CD4-positive, alpha-beta T cell treated with Interleukin-15 for 1 hour (primary cell): ENCODE results near the gene TCEA2.
A peak's percentile ranks its signal among the peaks of the same experiment; 100 is the strongest.
"Not testable (repeated sequence)": the region's sequence is repeated elsewhere in the genome, so short reads cannot be mapped to it uniquely, and the experiment has no call there.

ENCODE experiments used
- DNase-seq: peaks from one replicate; pipeline ENCODE4 v3.0.0-alpha.2; 2020

TCEA2 gene

DNA sequence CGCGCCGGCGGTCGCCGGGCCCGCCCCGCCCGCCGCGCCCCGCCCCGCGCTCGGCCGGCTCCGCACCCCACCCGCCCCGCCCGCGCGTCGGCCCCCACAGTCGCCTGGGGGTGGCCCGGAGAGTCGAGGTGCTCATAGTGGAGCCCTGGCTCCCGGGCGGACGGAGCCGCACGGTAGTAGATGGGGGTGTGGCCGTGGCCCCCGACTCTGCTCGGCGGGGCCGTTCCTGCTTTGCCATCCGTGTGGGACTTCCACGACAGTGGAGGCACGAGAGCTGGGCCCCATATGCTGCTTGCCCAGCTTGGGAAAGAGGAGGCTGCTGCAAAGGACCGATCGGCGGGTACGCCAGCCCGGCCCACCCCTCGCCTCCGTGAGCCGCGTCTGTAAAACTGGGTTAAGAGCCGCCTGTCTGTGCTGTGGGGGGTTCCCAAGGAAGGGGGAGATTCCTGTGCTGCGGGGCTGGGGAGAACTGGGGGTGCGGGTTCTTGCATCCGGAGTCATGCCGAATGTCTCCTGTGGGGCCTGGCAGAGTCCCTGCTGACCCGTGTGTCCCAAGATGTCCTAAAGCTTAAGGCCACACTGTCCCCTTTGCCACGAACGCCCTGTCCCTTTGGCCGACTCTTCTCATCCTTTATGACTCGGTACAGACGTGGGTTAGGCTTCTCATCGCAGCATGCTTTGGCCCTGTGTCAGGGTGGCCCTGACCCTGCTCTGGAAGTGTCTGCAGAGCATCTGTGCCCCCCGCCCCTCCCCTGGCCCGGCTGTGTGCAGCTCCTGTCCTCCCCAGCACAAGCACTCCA is 17.2 kb downstream of the TCEA2 start, which contains the start of gene OPRL1:
Gene OPRL1, plus strand, starts transcription at position 70 of the 800 bp plus-strand sequence. CDS start 12,639 bp downstream, outside the sequence.
- DNase-seq: peak; percentile 46

DNA sequence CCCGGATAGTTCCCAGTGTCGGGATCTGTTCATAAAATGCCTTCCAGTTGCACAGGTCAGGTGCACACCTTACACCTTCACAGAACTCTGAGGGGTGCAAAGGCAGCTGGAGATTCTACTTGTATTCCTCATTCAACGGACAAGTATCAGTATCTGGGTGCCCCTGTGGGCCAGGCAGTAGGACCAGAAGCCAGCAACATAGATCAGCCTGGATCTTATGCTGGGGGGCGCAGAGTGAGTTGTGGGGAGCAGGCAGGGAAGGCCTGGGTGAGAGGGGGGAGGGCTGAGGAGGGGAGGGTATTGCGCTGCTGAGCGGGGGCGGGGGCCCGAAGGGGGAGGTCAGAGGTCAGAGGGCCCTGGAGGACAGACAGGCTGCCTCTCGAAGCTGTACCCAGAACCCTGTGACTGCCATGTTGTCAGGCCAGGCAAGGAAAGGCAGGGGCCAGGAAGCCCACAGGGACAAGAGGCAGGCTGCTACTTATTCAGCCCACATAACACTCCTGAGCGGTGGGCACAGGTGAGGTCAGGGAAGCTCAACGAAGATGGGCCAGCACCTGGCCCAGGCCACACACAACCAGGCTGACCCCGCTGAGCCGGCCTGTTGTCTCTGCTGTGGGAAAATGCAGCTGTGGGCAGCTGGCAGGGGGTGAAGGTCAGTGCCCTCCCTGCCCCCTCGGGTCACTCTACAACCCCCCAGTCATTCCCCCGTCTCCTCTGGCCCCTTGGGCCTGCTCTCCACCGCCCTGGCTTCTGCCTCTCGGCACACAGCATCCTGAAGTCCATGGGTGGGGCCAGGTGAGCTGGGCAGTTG is 18.0 kb downstream of the TCEA2 start:
- DNase-seq: no peak

DNA sequence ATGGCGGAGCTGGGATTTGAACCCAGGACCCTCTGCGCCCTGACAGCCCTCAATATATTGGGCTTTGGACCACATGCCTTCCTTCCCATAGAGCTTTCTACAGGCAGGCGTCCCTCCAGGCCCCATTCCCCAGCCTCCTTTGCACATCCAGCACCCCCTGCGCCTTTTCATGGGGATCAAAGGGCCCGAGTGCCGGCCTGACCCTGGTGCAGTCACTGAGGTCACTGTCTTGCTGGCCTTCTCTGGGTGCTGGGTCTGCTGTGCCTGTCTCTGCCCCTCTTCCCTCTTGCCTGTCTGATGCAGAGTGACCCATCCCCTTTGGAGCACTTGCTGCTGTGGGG is 18.6 kb downstream of the TCEA2 start:
- no peak for DNase-seq

DNA sequence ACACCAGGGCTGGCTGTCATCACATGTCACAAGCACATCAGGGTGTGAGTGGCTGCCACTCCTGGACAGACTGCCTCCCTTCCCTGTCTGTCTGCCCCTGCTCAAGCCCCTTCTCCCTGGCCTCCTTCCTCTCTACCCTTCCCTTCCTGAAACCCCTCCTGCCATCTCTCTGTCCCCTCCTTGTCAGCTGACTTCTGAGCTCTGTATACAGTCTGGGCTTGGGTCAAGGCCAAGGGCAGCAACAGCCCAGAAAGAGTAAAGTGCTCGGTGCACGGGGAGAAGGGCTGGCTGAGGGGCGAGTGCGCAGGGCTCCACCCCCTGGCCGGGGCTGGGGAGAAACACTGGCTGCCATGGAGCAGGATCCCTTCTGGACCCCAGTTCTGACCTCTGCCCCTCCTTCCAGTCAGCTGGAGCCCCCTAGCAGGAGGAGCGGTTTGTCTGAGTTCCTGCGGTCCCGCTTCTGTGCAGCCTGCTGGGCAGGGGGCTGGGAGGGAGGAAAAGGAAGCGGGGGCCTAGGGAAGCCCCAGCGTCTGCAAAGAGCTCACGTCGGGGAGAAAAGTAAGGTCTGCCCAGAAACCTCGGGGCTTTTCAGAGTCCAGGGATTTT is 19.2 kb downstream of the TCEA2 start:
- DNase-seq: no peak

DNA sequence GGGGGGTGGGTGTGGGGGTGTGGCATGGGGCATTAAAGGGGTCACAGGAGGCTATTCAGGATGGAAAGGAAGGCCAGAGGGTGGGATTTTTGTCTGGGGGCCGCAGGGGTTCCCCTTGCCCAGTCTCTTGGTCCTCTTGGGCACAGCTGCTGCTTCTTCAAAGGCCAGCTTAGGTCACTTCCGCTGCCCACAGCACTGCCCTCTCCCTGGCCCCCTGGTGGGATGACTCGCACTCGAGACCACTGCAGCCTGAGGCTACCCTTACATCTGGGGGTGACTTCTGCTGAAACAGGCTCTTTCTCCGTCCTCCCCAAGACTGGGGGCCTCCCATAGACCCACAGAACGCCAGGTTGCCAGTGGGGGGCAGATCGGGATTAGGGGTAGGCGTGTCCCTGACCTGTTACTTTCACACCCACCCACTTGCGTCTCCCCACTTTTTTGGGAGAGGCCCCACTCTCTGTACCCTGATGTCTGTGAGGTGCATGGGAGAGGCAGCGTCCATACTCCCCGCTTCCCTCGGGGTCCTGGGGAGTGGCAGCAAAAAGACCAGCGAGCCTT is 19.9 kb downstream of the TCEA2 start:
- no peak for DNase-seq

DNA sequence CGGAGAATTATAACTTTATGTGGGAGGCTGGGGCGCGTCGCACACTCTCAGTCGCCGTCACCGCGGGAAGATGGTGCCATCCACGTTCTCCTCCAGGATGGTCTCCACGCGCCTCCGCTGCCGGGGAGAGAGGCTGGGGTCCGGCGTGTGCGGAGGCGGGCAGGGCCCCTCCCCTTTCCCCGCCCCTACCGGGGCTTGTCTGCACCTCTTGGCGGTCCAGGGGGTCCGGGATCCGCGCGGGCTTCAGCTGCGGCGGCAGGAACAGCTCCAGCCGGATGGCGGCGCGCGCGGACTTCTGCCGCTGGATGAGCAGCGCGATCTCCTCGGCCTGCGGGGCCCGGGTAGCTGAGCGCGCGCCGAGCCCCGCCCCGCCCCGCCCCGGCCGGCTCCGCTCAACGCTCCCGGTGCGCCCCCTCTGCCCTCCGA is 20.4 kb downstream of the TCEA2 start:
- peak; percentile 73 for DNase-seq

DNA sequence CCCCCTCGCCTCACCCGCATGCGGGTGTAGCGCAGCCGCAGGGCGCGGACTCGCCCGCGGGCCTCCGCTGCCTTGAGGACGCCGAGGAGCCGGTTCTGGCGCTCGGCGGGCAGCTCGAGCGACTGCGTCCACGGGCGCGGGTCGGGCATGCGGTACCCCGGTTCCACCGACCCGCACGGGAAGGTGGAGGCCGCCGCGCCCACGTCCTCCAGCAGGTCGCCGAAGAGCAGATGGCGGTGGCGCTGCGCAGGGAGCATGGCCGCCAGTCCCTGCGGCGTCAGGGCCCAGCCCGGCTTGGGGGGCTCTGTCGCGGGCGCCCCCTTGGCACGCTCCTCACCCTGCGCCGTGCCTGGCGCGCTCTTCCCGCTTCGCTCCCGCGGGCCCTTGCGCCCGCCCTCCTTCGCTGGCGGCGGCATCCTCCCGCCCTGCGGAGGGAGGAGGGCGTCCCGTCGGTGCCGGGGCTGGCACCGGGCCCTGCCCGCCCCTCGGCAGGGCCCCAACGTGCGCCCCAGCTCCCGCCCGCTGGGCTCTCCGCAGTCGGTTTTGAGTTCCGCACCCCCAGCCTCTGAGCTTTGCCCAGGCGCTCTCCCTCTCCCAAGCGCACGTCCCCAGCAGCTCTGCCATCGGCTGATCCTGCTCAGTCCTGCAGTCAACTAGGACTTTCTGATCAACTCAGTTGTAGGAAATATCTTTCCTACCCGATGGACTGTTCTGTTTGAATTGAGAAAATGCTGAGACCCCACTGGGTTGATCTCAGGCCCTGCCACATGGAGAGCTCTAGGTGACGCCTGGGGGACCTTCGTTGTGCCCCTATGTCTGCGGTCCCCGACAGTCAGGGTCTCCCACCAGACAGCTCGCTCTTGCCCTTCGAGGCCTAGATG is 21.0 kb downstream of the TCEA2 start, which contains the start of gene LKAAEAR1:
Gene LKAAEAR1, minus strand, starts transcription at position 595 of the 881 bp plus-strand sequence. Its CDS starts 179 bp downstream, at position 416.
- no peak for DNase-seq

DNA sequence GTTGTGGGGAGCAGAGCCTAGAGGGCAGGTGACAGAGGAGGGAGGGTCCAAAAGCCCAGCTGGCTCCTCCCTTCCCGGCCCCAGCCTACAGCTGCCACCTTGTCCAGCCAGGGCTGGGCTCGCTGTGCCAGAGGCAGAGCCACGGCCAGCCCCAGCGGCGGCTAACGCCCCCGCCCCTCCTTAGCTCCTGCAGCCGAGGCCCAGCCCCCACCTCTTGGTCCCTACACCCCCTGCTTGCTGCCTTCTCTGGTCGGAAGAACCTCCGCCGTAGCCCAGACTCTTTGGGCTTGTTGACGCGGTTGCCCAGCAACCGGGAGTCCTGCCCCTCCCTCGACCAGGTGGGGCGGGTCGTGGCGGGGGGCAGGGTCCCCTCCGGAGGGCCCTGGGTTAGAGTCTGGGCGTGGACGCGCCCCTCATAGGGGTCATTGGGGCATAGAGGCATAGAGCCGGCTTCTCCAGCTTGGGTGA is 21.7 kb downstream of the TCEA2 start:
- DNase-seq: no peak

DNA sequence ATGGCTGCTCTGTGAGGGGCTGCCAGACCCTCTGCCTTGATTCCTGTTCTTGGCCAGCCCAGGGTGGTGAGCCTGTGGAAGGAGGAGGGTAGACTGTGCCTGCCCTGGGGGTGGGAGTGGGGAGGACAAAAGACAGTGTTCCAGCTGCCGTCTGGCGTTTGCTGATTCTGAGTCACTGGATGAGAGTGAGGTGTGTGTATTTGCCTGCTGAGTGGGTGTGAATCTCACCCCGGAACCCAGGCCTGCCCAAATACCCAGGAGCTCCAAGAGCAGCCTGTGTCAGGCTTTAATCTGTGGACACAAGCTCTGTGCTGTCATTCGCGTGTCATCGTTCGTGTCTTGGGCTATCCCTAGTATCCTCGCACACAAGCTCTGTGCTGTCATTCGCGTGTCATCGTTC is 23.8 kb downstream of the TCEA2 start:
- no peak for DNase-seq

DNA sequence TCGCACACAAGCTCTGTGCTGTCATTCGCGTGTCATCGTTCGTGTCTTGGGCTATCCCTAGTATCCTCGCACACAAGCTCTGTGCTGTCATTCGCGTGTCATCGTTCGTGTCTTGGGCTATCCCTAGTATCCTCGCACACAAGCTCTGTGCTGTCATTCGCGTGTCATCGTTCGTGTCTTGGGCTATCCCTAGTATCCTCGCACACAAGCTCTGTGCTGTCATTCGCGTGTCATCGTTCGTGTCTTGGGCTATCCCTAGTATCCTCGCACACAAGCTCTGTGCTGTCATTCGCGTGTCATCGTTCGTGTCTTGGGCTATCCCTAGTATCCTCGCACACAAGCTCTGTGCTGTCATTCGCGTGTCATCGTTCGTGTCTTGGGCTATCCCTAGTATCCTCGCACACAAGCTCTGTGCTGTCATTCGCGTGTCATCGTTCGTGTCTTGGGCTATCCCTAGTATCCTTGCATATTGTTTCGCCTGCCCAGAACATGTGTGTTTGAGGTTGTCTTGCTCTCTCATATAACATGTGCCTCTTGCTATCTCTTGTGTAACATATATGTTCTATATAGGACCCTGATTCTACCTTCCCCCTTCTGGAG is 24.3 kb downstream of the TCEA2 start:
- not testable (repeated sequence) for DNase-seq

DNA sequence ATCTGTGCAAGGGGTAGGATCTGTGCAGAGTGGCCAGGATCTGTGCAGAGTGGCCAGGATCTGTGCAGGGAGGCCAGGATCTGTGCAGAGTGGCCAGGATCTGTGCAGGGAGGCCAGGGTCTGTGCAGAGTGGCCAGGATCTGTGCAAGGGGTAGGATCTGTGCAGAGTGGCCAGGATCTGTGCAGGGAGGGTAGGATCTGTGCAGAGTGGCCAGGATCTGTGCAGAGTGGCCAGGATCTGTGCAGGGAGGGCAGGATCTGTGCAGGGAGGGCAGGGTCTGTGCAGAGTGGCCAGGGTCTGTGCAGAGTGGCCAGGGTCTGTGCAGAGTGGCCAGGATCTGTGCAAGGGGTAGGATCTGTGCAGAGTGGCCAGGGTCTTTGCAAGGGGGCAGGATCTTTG is 25.6 kb downstream of the TCEA2 start:
- DNase-seq: not testable (repeated sequence)

DNA sequence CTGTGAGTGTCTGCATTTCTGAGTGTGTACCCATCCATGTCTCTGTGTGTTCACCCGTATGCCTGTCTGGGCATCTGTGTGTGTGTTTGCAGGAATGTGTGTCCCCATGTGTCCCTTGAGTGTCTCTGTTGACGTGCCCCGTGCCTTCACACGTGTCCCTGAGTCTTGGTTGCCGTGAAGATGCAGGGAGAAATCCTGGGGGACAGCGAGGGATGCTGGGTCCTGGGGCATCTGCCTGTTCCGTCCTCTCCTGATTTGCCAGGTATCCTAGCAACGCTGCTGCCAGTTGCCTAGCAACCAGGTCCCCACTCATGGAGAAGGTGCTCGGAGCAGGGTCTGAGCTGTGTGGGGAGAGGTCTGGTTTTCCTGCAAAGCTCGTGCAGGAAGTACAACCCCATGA is 27.2 kb downstream of the TCEA2 start:
- DNase-seq: no peak

DNA sequence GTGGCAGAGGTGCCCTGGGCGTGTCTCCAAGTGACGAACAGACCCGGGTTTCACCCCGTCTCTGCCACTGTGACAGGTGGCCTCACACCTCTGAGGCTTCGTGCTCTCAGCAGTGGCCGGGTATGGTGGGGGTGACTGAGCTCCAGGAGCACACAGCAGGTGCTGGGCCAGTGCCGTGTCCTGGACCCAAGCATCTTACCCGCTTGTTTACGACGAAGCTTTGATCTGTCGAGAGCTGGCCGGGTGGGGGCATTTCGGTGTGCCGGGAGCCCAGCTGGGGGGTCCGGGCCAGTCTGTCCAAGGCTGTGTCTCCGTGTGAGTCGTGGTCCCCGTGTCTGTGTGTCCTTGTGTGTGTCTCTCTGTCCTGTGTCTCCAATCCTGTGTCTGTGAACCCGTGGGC is 28.3 kb downstream of the TCEA2 start:
- DNase-seq: no peak

DNA sequence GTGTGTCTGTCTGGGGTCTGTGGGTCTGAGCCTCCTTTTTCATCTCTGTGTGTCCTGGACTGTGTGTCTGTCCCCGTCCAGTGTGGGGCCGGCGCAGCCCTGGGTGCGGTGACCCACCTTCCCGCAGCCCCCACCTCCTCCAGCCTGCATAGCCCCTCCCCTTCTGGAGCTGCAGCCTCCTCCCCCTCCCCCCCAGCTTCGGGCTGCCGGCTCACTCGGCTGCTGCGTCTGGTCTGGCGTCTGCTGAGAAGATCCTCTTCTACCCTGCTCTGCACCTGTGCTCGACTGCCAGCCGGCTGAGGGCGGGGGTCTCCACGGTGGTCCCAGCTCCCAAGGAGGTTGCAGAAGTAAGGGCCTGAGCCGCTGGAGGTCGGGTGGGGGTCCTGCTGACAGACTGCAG is 28.8 kb downstream of the TCEA2 start:
- DNase-seq: no peak

DNA sequence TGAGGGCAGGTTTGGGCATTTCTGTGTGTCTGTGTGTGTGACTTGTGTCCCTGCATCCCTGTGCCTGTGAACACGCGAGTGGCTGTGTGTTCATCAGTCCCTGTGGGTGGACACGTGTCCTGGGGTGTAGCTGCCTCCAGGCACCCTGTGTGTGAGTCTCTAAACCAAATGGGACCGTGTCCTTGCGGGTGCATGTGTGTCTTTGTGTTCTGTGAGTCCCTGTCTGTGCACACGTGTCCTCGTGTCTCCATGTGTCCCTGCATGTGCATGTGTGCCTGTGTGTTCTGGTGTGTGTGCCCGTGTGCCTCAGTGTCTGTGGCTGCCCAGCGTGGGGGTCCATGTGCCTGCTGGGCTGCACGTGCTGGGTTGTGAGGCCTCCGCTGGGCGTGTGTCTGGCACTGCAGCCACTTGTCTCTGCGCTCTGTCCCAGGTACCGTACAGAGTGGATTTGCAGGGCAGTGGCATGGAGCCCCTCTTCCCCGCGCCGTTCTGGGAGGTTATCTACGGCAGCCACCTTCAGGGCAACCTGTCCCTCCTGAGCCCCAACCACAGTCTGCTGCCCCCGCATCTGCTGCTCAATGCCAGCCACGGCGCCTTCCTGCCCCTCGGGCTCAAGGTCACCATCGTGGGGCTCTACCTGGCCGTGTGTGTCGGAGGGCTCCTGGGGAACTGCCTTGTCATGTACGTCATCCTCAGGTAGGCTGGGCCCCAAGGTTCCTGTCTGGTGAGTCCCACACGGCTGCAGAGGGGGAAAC is 29.4 kb downstream of the TCEA2 start:
- DNase-seq: no peak

DNA sequence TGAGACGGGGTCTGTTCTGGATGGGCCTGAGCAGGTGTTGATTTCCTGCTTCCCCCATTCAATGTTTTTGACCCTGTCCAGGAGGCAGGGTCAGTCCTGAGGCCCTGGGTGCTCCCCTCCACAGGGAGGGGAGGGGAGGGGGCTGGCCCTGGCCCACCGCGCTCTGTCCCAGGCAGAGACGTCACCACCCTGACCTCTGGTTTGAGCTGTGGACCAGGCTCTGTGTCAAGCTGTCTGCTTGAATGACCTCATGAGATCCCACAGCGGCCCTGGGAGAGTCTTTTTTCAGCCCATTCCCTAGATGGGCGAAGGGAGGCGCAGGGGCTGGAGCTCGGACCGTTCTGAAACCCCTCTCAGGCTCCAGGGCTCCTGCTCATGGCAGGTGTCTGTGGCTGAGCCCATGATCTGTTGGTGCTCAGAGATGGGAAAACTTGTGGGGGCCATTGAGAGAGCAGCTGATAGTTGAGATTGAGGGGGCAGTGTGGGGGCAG is 30.1 kb downstream of the TCEA2 start:
- DNase-seq: no peak

DNA sequence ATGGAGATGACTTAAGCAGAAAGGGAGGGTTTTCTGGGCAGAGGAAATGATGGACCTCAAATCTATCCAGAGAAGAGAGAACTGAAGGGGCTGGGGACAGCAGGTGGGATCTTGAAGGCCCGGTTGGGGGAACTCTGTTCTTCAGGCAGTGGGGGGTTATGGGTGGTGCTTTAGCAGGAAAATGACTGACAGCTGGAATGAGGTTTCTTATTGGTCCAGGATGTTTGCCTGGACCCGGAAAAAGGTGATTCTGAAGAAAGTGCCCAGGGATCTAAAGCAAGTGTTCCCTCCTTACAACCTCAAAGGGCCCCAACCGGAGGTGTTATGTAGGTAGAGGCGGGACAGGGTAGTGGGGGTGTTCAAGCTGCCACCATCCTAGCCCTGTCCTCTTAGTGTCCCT is 32.5 kb downstream of the TCEA2 start:
- no peak for DNase-seq

DNA sequence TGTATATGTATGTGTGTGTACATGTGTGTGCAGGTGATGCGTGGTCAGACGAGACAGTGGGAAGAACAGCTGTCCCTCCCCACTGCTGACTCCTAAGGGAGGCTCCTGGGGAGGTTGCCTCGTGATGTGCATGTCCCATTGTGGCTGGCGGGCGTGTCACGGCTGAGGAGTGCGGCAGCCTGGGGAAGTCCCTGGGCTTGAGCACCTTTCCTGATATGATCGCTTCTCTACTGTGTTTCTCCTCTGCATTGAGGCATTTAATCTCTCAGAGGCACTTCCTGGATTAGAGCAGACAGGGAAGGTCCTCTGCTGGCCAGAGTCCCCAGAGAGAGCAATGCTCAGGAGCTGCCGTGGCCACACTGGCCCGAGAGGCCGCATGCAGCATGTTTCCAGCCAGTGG is 32.9 kb downstream of the TCEA2 start:
- DNase-seq: no peak

DNA sequence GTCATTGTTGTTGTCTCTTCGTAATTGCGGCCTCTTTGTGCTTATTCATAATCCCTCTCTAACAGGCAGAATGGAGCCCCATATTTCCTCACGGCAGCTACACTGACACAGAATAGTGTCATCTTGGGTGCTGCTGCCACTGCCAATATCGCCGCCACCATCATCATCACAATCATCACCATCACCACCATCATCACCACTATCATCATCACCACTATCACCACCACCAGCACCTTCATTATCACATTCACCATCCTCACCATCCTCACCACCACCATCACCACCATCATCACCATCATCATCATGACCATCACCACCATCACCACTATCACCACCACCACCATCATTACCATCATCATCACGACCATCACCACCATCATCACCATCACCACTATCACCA is 33.5 kb downstream of the TCEA2 start:
- DNase-seq: no peak

DNA sequence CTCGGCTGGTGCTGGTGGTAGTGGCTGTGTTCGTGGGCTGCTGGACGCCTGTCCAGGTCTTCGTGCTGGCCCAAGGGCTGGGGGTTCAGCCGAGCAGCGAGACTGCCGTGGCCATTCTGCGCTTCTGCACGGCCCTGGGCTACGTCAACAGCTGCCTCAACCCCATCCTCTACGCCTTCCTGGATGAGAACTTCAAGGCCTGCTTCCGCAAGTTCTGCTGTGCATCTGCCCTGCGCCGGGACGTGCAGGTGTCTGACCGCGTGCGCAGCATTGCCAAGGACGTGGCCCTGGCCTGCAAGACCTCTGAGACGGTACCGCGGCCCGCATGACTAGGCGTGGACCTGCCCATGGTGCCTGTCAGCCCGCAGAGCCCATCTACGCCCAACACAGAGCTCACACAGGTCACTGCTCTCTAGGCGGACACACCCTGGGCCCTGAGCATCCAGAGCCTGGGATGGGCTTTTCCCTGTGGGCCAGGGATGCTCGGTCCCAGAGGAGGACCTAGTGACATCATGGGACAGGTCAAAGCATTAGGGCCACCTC is 35.5 kb downstream of the TCEA2 start:
- DNase-seq: no peak
